ENCODE data around the gene INPP5K. TPM values are rescaled to one million over a fixed set of nuclear protein-coding genes. Genes with fewer than 3 reads are reported as not detected.

Gene INPP5K
- total RNA-seq, 1 donor from 2014 or later, result 50.0 TPM

- TF ChIP-seq CTCF (IDR thresholded peaks at IDR 0.05), result no peak
- POLR2A ChIA-PET, result interaction anchor here (0.6 to 1.2 kb wide), 4 partner anchors 14 to 462 kb away, joined by 3 to 5 read pairs (median 4); no protein-coding TSS in a partner anchor
- no peak overlapping the region for H3K27ac Mint-ChIP-seq
- no peaks in the 10 kb centered on the region for H3K27me3 Mint-ChIP-seq
- H3K4me3 Mint-ChIP-seq, result no peak overlapping the region
- H3K9me3 Mint-ChIP-seq, result no peaks in the 10 kb centered on the region
- peaks cover 43% of the 10 kb centered on the region for H3K4me1 Mint-ChIP-seq
- no peak for DNase-seq
- no peak for ATAC-seq (ENCODE audit: low read depth)
- CTCF ChIA-PET, result no interaction called here
- peaks cover 67% of the 10 kb centered on the region for H3K36me3 Mint-ChIP-seq (ENCODE audit: low read depth)
- intact Hi-C loops (cut with micrococcal nuclease), result loop anchor here (5.0 kb wide), 1 partner anchor 104 kb away; no protein-coding TSS in a partner anchor
These were observed 45.5 kb downstream of the INPP5K start for GRCh38 chr17:1470755-1471462.

DNA sequence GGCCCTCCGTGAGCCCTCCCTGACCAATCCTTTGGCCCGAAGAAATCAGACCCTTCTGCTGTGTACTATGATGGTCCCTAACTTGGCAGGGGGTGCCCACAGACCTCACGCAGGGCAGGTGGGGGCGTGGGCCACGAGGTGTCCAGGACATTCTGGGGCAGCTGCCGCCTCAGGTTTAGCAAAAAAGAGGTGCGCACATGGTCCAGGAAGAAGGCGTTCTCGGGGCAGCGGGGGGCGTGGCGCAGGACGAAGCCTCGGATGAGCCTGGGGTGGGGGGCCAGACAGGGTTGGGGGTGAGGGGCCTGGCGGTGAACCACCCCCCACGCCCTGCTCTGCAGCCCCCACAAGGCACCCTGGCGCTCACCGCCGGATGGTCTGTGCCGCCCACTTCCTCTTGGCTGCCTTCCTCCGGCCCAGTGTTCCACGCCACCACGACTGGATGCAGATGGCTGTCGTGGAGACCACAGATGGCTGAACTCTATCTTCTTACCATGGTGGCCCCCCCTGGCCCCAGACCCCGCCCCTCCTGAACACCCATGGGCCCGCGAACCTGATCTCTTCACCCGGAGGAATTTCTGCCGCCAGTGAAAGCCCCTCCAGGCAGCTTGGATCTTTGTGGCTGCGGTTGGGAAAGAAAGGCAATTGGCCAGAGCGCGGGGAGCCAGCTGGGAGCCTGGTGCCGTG, 46.2 kb downstream of the INPP5K start:
- Mint-ChIP-seq H3K36me3 (ENCODE audit: low read depth) (peaks cover 66% of the 10 kb centered on the region), H3K27me3 (no peaks in the 10 kb centered on the region), H3K4me3 (no peak overlapping the region), H3K9me3 (no peaks in the 10 kb centered on the region), H3K27ac (no peak overlapping the region), H3K4me1 (peaks cover 36% of the 10 kb centered on the region)
- ChIA-PET CTCF (no interaction called here), POLR2A (interaction anchor here (0.6 kb wide), 1 partner anchor 71 kb away, joined by 3 read pairs; no protein-coding TSS in a partner anchor)
- intact Hi-C loops (cut with micrococcal nuclease), result loop anchor here (5.0 kb wide), 1 partner anchor 103 kb away; no protein-coding TSS in a partner anchor
- no peak for DNase-seq
- ATAC-seq (ENCODE audit: low read depth), result no peak
- TF ChIP-seq CTCF (IDR thresholded peaks at IDR 0.05), result no peak

- intact Hi-C loops (cut with micrococcal nuclease), result no loop called here
- Mint-ChIP-seq H3K27ac (no peak overlapping the region), H3K4me3 (no peak overlapping the region), H3K9me3 (no peaks in the 10 kb centered on the region), H3K4me1 (peaks cover 27% of the 10 kb centered on the region), H3K27me3 (no peaks in the 10 kb centered on the region), H3K36me3 (ENCODE audit: low read depth) (peaks cover 68% of the 10 kb centered on the region)
- no peak for TF ChIP-seq CTCF (IDR thresholded peaks at IDR 0.05)
- ChIA-PET CTCF (no interaction called here), POLR2A (interaction anchor here (0.6 kb wide), 1 partner anchor 70 kb away, joined by 3 read pairs; no protein-coding TSS in a partner anchor)
- no peak for DNase-seq
- ATAC-seq (ENCODE audit: low read depth), result no peak
These were observed 47.1 kb downstream of the INPP5K start for GRCh38 chr17:1469231-1469852.

DNA sequence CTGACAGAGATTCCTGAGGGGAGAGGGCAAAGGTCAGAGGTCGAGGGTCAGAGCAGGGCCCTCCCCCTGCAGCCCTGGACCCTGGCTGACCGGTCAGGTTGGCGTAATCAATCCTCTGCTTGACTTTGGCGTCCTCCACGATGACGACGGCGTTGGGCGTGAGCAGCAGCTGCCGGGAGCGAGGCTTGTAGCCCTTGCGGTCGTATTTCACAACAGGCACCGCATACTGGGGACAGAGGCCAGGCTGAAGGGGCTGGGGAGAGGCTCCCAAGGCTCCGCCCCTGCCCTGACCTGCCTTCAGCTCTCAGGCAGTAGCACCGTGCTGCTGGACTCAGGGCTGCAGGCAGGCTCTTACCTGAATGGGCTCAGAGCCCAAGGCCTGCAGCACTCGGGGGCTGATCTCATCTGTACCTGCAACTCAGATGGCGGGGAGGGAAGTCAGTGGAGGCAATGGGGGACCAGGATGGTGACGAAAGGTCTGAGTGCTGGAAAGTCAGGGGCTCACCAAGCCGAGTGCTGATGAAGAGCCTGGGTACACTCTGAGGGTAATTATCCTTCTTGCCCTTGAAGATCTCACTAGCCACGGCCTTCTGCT, 48.4 kb downstream of the INPP5K start:
- CTCF ChIA-PET, result no interaction called here
- no peak for DNase-seq
- no peak for TF ChIP-seq CTCF (IDR thresholded peaks at IDR 0.05)
- Mint-ChIP-seq H3K4me3 (no peak overlapping the region), H3K9me3 (peaks cover 2% of the 10 kb centered on the region), H3K36me3 (ENCODE audit: low read depth) (peaks cover 64% of the 10 kb centered on the region), H3K27ac (no peak overlapping the region), H3K27me3 (no peaks in the 10 kb centered on the region), H3K4me1 (peaks cover 25% of the 10 kb centered on the region)
- no peak for ATAC-seq (ENCODE audit: low read depth)
- POLR2A ChIA-PET, result no interaction called here
- intact Hi-C loops (cut with micrococcal nuclease), result no loop called here

DNA sequence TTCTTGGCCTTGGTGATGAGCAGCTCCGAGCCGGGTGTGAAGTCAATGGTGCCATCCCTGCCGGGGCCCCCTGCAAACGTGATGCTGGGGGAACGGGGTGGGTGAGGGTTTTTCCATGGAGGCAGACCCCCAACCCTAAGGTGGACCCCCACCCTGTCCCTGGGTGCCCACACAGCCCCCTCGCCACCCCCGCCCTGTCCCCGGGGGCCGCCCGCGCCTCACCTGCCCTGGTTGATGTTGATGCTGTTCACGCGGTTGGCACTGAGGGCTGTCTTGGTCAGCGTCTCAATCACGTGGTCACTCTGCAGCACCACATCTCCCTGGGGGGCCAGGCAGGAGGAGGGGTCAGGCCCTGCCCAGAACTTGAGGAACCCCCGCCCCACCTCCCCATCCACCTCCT, 49.2 kb downstream of the INPP5K start:
- Mint-ChIP-seq H3K27ac (no peak overlapping the region), H3K27me3 (no peaks in the 10 kb centered on the region), H3K4me1 (peaks cover 27% of the 10 kb centered on the region), H3K36me3 (ENCODE audit: low read depth) (peaks cover 60% of the 10 kb centered on the region), H3K9me3 (peaks cover 2% of the 10 kb centered on the region), H3K4me3 (no peak overlapping the region)
- TF ChIP-seq CTCF (IDR thresholded peaks at IDR 0.05), result no peak
- ATAC-seq (ENCODE audit: low read depth), result no peak
- no peak for DNase-seq
- ChIA-PET CTCF (no interaction called here), POLR2A (no interaction called here)
- intact Hi-C loops (cut with micrococcal nuclease), result no loop called here
